Left cardiac atrium (tissue), 4 donors: Measurements from ENCODE around the gene ZNF277. TPM values are rescaled to one million over a fixed set of nuclear protein-coding genes. Genes with fewer than 3 reads are reported as not detected.

Experiments
- ATAC-seq, 2 donors: fragments of 200-7000 bp; cut with Tn5 transposase; one replicate each; pipeline ENCODE4 v1.9.1; 2020; ENCODE audit warnings: mild to moderate bottlenecking in 2 of 2, moderate library complexity in 2 of 2
- DNase-seq: peaks from one replicate; pipeline ENCODE4 v3.0.0-alpha.2; 2020
- intact Hi-C, 2 donors: fragments of 100-400 bp; cut with DNase I; formaldehyde crosslinking; loops; one replicate each; pipeline versions ENCODE4 v1.14.1 to v1.15.1; 2022 to 2023
- total RNA-seq, 2 donors: library from RNA; stranded (reverse); fragmentation: NEBNext Ultra II Directional; extraction: Animal tissue kit (Norgen Biotek cat#: 25700); gene quantifications; one replicate each; pipeline ENCODE4 v1.2.1, GENCODE V29; 2021
- donor health status: DM: no; HTN: yes; CAD: no.
- donor health status: DM: no; HTN: yes; CAD: no; lungs with severe emphysema.
- donor health status: DM: yes; HTN: yes; CAD: no.
- donor health status: Dilated cardiomyopathy.

The ZNF277 gene
- total RNA-seq, 2 donors from 2014 or later = 14.9 to 16.2 TPM

GRCh38 chr7:112362053-112362650 lies 155.7 kb downstream of the ZNF277 start:
- no peak for DNase-seq
- ATAC-seq = no peak
- intact Hi-C loops = no loop called here

GRCh38 chr7:112362731-112363131 lies 156.2 kb downstream of the ZNF277 start:
- ATAC-seq (peak; percentile 51 to 52), DNase-seq (no peak)
- intact Hi-C loops = no loop called here

GRCh38 chr7:112364388-112364787 lies 157.9 kb downstream of the ZNF277 start:
- no peak for ATAC-seq
- intact Hi-C loops = no loop called here
- no peak for DNase-seq

GRCh38 chr7:112365551-112365950 lies 159.1 kb downstream of the ZNF277 start:
- intact Hi-C loops = no loop called here
- ATAC-seq = no peak

GRCh38 chr7:112366886-112367285 lies 160.4 kb downstream of the ZNF277 start:
- intact Hi-C loops = no loop called here
- no peak for DNase-seq
- no peak for ATAC-seq

More at GRCh38 chr7:112365551-112365950, 159.1 kb downstream of the ZNF277 start:
- DNase-seq = no peak

- intact Hi-C loops = no loop called here
- peak in 1 of 2 donors; percentile 33 for ATAC-seq
- no peak for DNase-seq
These were observed 163.9 kb downstream of the ZNF277 start for GRCh38 chr7:112370436-112370835.

GRCh38 chr7:112371701-112372100 lies 165.2 kb downstream of the ZNF277 start:
- intact Hi-C loops = no loop called here
- DNase-seq (no peak), ATAC-seq (no peak)

- ATAC-seq (no peak), DNase-seq (no peak)
- intact Hi-C loops = no loop called here
These were observed 165.6 kb downstream of the ZNF277 start for GRCh38 chr7:112372101-112372500.

GRCh38 chr7:112377593-112377992 lies 171.1 kb downstream of the ZNF277 start:
- intact Hi-C loops = no loop called here
- DNase-seq = no peak
- no peak for ATAC-seq

GRCh38 chr7:112381311-112382091 lies 175.0 kb downstream of the ZNF277 start:
- intact Hi-C loops = no loop called here
- no peak for DNase-seq
- no peak for ATAC-seq

- no peak for ATAC-seq
- DNase-seq = no peak
- intact Hi-C loops = no loop called here
These were observed 177.3 kb downstream of the ZNF277 start for GRCh38 chr7:112383671-112384417.

- no peak for ATAC-seq
These were observed 179.0 kb downstream of the ZNF277 start for GRCh38 chr7:112385516-112385915.

GRCh38 chr7:112386619-112387018 lies 180.1 kb downstream of the ZNF277 start:
- ATAC-seq = no peak
- DNase-seq = no peak
- intact Hi-C loops = no loop called here

More at GRCh38 chr7:112385516-112385915, 179.0 kb downstream of the ZNF277 start:
- DNase-seq = no peak
- intact Hi-C loops = no loop called here

GRCh38 chr7:112390167-112390566 lies 183.7 kb downstream of the ZNF277 start:
- no peak for ATAC-seq
- intact Hi-C loops = loop anchor here in 1 of 2 donors (10.0 kb wide), 1 partner anchor 185 kb away; the partner anchor contains the start of genes DOCK4 and ZNF277

GRCh38 chr7:112391079-112391821 lies 184.8 kb downstream of the ZNF277 start:
- intact Hi-C loops = loop anchor here in 1 of 2 donors (10.0 kb wide), 1 partner anchor 186 kb away; the partner anchor contains the start of genes DOCK4 and ZNF277
- DNase-seq = peak; percentile 78

More at GRCh38 chr7:112390167-112390566, 183.7 kb downstream of the ZNF277 start:
- DNase-seq = no peak

GRCh38 chr7:112391841-112392286 lies 185.4 kb downstream of the ZNF277 start:
- DNase-seq = peak; percentile 81
- intact Hi-C loops = loop anchor here in 1 of 2 donors (10.0 kb wide), 1 partner anchor 187 kb away; the partner anchor contains the start of genes DOCK4 and ZNF277
- ATAC-seq = peak; percentile 57 to 82

More at GRCh38 chr7:112391079-112391821, 184.8 kb downstream of the ZNF277 start:
- peak; percentile 74 to 77 for ATAC-seq
